IPS DF 4.7 (cell line): ENCODE measurements around the gene MEPCE.

ENCODE experiments used
- DNase-seq: peaks from one replicate; pipeline ENCODE4 v3.0.0-alpha.2; 2013; ENCODE audit warnings: low spot score; ENCODE audit errors: extremely low read depth

Gene MEPCE

DNA sequence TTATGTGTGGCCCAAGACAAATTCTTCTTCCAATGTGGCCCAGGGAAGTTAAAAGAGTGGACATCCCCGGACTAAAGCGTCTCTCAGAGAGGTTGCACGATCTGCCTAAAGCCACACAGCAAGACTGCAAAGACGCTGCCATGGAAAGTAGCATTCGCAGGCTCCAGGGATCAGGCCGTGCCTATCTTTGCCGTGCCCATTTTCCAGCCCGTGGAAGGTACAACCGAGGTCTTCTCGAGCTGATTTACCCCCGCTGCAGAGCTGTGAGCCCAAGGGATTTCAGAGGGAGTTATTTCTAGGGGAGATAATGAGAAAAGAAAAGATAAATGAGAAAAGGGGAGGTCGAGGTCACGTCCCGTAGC is 53.1 kb downstream of the MEPCE start:
- DNase-seq, result no peak

- DNase-seq, result no peak
Measured at GRCh38 chr7:100483090-100483721, 53.6 kb downstream of the MEPCE start.
